A673 (cell line): ENCODE data around the gene PON1. TPM values are rescaled to one million over a fixed set of nuclear protein-coding genes. Genes with fewer than 3 reads are reported as not detected.

Source experiments
- BruUV-seq: library from RNA; stranded (reverse); fragments of 400-500 nt; replicated peaks from 2 replicates; lab custom pipeline; 2021; lab: Mats Ljungman, UMichigan
- CTCF ChIA-PET: fragments of 300-600 bp; sonication (Branson Sonifier 250); formaldehyde crosslinking; loops from one replicate; lab custom pipeline; 2022; ENCODE audit warnings: antibody characterized with exemption; lab: Charles Lee
- POLR2A ChIA-PET: fragments of 300-600 bp; sonication (Branson Sonifier 250); formaldehyde crosslinking; loops from one replicate; lab custom pipeline; 2022; ENCODE audit warnings: antibody characterized with exemption; ENCODE audit not compliant: low non-redundant PET; lab: Charles Lee
- DNase-seq: peaks from one replicate; pipeline ENCODE4 v3.0.0-alpha.2; 2015; ENCODE audit warnings: low spot score
- H3K27ac ChIP-seq: fragments of 200-600 bp; sonication (generic); 2 replicates; pipeline ENCODE4 v1.5.1; 2016; ENCODE audit warnings: mixed run types, low read depth, mild to moderate bottlenecking, mixed read lengths, antibody characterized with exemption, low read length; ENCODE audit not compliant: poor library complexity, severe bottlenecking
- H3K27me3 ChIP-seq: fragments of 200-600 bp; sonication (generic); replicated peaks from 2 replicates; pipeline ENCODE4 v1.6.1; 2017; ENCODE audit warnings: mixed run types, low read depth, mild to moderate bottlenecking, mixed read lengths, antibody characterized with exemption, low read length; ENCODE audit not compliant: insufficient read depth, poor library complexity
- H3K36me3 ChIP-seq: fragments of 200-600 bp; sonication (generic); 2 replicates; pipeline ENCODE4 v1.6.1; 2016; ENCODE audit warnings: mixed run types, mild to moderate bottlenecking, mixed read lengths, antibody characterized with exemption, low read length; ENCODE audit not compliant: insufficient read depth, poor library complexity, severe bottlenecking
- H3K4me1 ChIP-seq: fragments of 200-600 bp; sonication (generic); 2 replicates; pipeline ENCODE4 v1.6.1; 2017; ENCODE audit warnings: mixed run types, mild to moderate bottlenecking, mixed read lengths, antibody characterized with exemption, low read length; ENCODE audit not compliant: insufficient read depth, poor library complexity, severe bottlenecking
- H3K4me3 ChIP-seq: fragments of 200-600 bp; sonication (generic); 2 replicates; pipeline ENCODE4 v1.5.1; 2016; ENCODE audit warnings: low read depth, mixed run types, mild to moderate bottlenecking, mixed read lengths, low read length; ENCODE audit not compliant: poor library complexity, severe bottlenecking
- H3K9me3 ChIP-seq: fragments of 200-600 bp; sonication (generic); 2 replicates; pipeline ENCODE4 v1.6.1; 2016; ENCODE audit warnings: mixed run types, low read depth, mild to moderate bottlenecking, mixed read lengths, antibody characterized with exemption, low read length; ENCODE audit not compliant: poor library complexity, severe bottlenecking
- CTCF ChIP-seq: fragments of 300-800, 200-600 bp; sonication (generic); conservative IDR thresholded peaks from 2 replicates; pipeline ENCODE4 v1.5.1; 2017; ENCODE audit warnings: low read depth, mild to moderate bottlenecking, antibody characterized with exemption, low read length, moderate library complexity, mixed read lengths
- EZH2 ChIP-seq: fragments of 200-600 bp; sonication (generic); IDR thresholded peaks from 2 replicates; pipeline ENCODE4 v1.6.1; 2017; ENCODE audit warnings: borderline replicate concordance, low read depth, mild to moderate bottlenecking, mixed read lengths, antibody characterized with exemption, low read length; ENCODE audit not compliant: poor library complexity, severe bottlenecking
- intact Hi-C: fragments of 100-400 bp; cut with micrococcal nuclease; formaldehyde crosslinking; loops from one replicate; pipeline ENCODE4 v1.10.0; 2022; ENCODE audit not compliant: unreplicated experiment
- total RNA-seq: library from RNA; stranded (reverse); gene quantifications from 2 replicates; pipeline ENCODE4 v1.2.3, GENCODE V29; 2021

PON1 gene
- total RNA-seq, 1 experiment from 2014 or later = not detected

- Histone ChIP-seq H3K27ac (no peak overlapping the region), H3K27me3 (no peaks in the 10 kb centered on the region), H3K36me3 (no peaks in the 10 kb centered on the region), H3K4me3 (no peak overlapping the region), H3K4me1 (no peaks in the 10 kb centered on the region), H3K9me3 (no peaks in the 10 kb centered on the region)
- no peak for TF ChIP-seq CTCF
- no peak for TF ChIP-seq EZH2
- ChIA-PET CTCF (no interaction called here), POLR2A (no interaction called here)
- BruUV-seq = no TSS peak
- DNase-seq = no peak
- intact Hi-C loops = no loop called here
Measured at GRCh38 chr7:95267754-95268153, 56.6 kb downstream of the PON1 start.

- Histone ChIP-seq H3K36me3 (no peaks in the 10 kb centered on the region), H3K4me3 (no peak overlapping the region), H3K9me3 (no peaks in the 10 kb centered on the region), H3K27me3 (no peaks in the 10 kb centered on the region), H3K4me1 (no peaks in the 10 kb centered on the region), H3K27ac (no peak overlapping the region)
- DNase-seq = no peak
- POLR2A ChIA-PET = no interaction called here
- CTCF ChIA-PET = no interaction called here
- TF ChIP-seq EZH2 (no peak), CTCF (no peak)
- no TSS peak for BruUV-seq
- intact Hi-C loops = no loop called here
Measured at GRCh38 chr7:95265634-95266033, 58.7 kb downstream of the PON1 start.

GRCh38 chr7:95264363-95264891, 59.9 kb downstream of the PON1 start:
- Histone ChIP-seq H3K36me3 (no peaks in the 10 kb centered on the region), H3K4me3 (no peak overlapping the region), H3K4me1 (no peaks in the 10 kb centered on the region), H3K27ac (no peak overlapping the region), H3K9me3 (no peaks in the 10 kb centered on the region), H3K27me3 (no peaks in the 10 kb centered on the region)
- ChIA-PET POLR2A (no interaction called here), CTCF (interaction anchor here (0.7 kb wide), 1 partner anchor 430 kb away, joined by 3 read pairs; no protein-coding TSS in a partner anchor)
- TF ChIP-seq EZH2 = no peak
- no peak for TF ChIP-seq CTCF
- BruUV-seq = no TSS peak
- intact Hi-C loops = no loop called here
- peak; percentile 5 for DNase-seq
